A549 (cell line): Measurements from ENCODE around the gene NUDC.

Experiments used
- FOSL2 ChIP-seq, 2 experiments: fragments of 450-650 bp in 1 of 2; fragments of >200 bp in 1 of 2; sonication (Bioruptor Twin) in 1 of 2; formaldehyde crosslinking; IDR thresholded peaks; 2 replicates each; pipeline versions ENCODE4 v1.5.0 to v1.6.1; 2016 to 2020; ENCODE audit warnings: mild to moderate bottlenecking in 1 of 2, moderate library complexity in 1 of 2
- JUNB ChIP-seq: fragments of >200 bp; sonication (Bioruptor Twin); formaldehyde crosslinking; IDR thresholded peaks from 2 replicates; pipeline ENCODE4 v1.6.1; 2016
- MYC ChIP-seq: IDR thresholded peaks from 2 replicates; pipeline ENCODE4 v1.6.1; 2012; ENCODE audit warnings: mild to moderate bottlenecking, inconsistent platforms, low read length, improper control_type of control experiment, borderline replicate concordance
- POLR2A ChIP-seq: IDR thresholded peaks from 2 replicates; pipeline ENCODE4 v1.6.1; 2012; ENCODE audit warnings: mild to moderate bottlenecking, low read length
- TP53 ChIP-seq: fragments of 250-450 bp; sonication (Bioruptor Pico); IDR thresholded peaks from 2 replicates; pipeline ENCODE4 v1.5.0; 2021; ENCODE audit warnings: mild to moderate bottlenecking, moderate library complexity
- USF2 ChIP-seq: fragments of 450-650 bp; IDR thresholded peaks from 2 replicates; pipeline ENCODE4 v1.6.1; 2014; ENCODE audit warnings: antibody characterized with exemption
- TF ChIP-seq, protein P1 (sequence below): fragments of >200 bp; sonication (Bioruptor Twin); formaldehyde crosslinking; IDR thresholded peaks from 3 replicates; pipeline ENCODE4 v1.5.1; 2016
- TF ChIP-seq, protein P2 (sequence below): fragments of 250-450 bp; sonication (Bioruptor Pico); IDR thresholded peaks from 2 replicates; pipeline ENCODE4 v1.5.0; 2021; ENCODE audit warnings: mild to moderate bottlenecking, moderate library complexity, borderline replicate concordance
- TF ChIP-seq, protein P3 (sequence below): IDR thresholded peaks from 2 replicates; pipeline ENCODE4 v1.6.1; 2012

GRCh38 chr1:26938004-26938658 lies 16.6 kb downstream of the NUDC start:
- TF ChIP-seq, protein P1, sequence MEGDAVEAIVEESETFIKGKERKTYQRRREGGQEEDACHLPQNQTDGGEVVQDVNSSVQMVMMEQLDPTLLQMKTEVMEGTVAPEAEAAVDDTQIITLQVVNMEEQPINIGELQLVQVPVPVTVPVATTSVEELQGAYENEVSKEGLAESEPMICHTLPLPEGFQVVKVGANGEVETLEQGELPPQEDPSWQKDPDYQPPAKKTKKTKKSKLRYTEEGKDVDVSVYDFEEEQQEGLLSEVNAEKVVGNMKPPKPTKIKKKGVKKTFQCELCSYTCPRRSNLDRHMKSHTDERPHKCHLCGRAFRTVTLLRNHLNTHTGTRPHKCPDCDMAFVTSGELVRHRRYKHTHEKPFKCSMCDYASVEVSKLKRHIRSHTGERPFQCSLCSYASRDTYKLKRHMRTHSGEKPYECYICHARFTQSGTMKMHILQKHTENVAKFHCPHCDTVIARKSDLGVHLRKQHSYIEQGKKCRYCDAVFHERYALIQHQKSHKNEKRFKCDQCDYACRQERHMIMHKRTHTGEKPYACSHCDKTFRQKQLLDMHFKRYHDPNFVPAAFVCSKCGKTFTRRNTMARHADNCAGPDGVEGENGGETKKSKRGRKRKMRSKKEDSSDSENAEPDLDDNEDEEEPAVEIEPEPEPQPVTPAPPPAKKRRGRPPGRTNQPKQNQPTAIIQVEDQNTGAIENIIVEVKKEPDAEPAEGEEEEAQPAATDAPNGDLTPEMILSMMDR, result no peak
- TF ChIP-seq, protein P2, sequence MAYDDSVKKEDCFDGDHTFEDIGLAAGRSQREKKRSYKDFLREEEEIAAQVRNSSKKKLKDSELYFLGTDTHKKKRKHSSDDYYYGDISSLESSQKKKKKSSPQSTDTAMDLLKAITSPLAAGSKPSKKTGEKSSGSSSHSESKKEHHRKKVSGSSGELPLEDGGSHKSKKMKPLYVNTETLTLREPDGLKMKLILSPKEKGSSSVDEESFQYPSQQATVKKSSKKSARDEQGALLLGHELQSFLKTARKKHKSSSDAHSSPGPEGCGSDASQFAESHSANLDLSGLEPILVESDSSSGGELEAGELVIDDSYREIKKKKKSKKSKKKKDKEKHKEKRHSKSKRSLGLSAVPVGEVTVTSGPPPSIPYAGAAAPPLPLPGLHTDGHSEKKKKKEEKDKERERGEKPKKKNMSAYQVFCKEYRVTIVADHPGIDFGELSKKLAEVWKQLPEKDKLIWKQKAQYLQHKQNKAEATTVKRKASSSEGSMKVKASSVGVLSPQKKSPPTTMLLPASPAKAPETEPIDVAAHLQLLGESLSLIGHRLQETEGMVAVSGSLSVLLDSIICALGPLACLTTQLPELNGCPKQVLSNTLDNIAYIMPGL (CRISPR knock-in tag), result no peak
- TF ChIP-seq MYC (no peak), TP53 (CRISPR knock-in tag) (no peak), FOSL2 (IDR thresholded peaks at IDR 0.05) (no peak), FOSL2 (CRISPR knock-in tag; IDR thresholded peaks at IDR 0.05) (no peak), USF2 (no peak), JUNB (no peak), POLR2A (no peak)
- TF ChIP-seq, protein P3, sequence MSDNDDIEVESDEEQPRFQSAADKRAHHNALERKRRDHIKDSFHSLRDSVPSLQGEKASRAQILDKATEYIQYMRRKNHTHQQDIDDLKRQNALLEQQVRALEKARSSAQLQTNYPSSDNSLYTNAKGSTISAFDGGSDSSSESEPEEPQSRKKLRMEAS, result no peak
